GM19467 (cell line): Measurements from ENCODE around the gene ERO1B.
A peak's percentile ranks its signal among the peaks of the same experiment; 100 is the strongest.
"Not testable (repeated sequence)": the region's sequence is repeated elsewhere in the genome, so short reads cannot be mapped to it uniquely, and the experiment has no call there.

Experiments
- ATAC-seq: cut with Tn5 transposase; IDR thresholded peaks from one replicate; pipeline ENCODE4 v1.9.1; 2021; ENCODE audit warnings: mild to moderate bottlenecking, moderate library complexity; ENCODE audit not compliant: unreplicated experiment

Gene ERO1B

GRCh38 chr1:236193184-236193583 is 88.6 kb downstream of the ERO1B start:
- ATAC-seq, result no peak

- ATAC-seq, result not testable (repeated sequence)
Observed at GRCh38 chr1:236188084-236188483, 93.7 kb downstream of the ERO1B start.

- not testable (repeated sequence) for ATAC-seq
Observed at GRCh38 chr1:236186471-236186870, 95.3 kb downstream of the ERO1B start.

- ATAC-seq, result no peak
Observed at GRCh38 chr1:236185687-236186086, 96.1 kb downstream of the ERO1B start.

GRCh38 chr1:236181059-236181458 is 100.7 kb downstream of the ERO1B start:
- no peak for ATAC-seq

- ATAC-seq, result no peak
Observed at GRCh38 chr1:236179634-236180033, 102.1 kb downstream of the ERO1B start.

GRCh38 chr1:236176337-236177336 is 105.1 kb downstream of the ERO1B start:
- ATAC-seq, result no peak

- peak; percentile 73 for ATAC-seq
Observed at GRCh38 chr1:236175642-236176336, 106.0 kb downstream of the ERO1B start.

- no peak for ATAC-seq
Observed at GRCh38 chr1:236173174-236173767, 108.5 kb downstream of the ERO1B start.

GRCh38 chr1:236172041-236172579 is 109.6 kb downstream of the ERO1B start:
- no peak for ATAC-seq

- no peak for ATAC-seq
Observed at GRCh38 chr1:236168716-236169429, 112.9 kb downstream of the ERO1B start.

GRCh38 chr1:236167578-236167977 is 114.2 kb downstream of the ERO1B start:
- no peak for ATAC-seq

GRCh38 chr1:236167154-236167553 is 114.6 kb downstream of the ERO1B start:
- no peak for ATAC-seq

- no peak for ATAC-seq
Observed at GRCh38 chr1:236166041-236166440, 115.7 kb downstream of the ERO1B start.
